Brain microvascular endothelial cell (primary cell): ENCODE data around the gene BICDL2.

Source experiments
- DNase-seq: peaks from one replicate; pipeline ENCODE4 v3.0.0-alpha.2; 2020
- H3K27ac ChIP-seq: fragments of 250-450 bp; sonication (Bioruptor Pico); 2 replicates; pipeline ENCODE4 v1.5.1; 2020; ENCODE audit warnings: mild to moderate bottlenecking, moderate library complexity
- H3K27me3 ChIP-seq: fragments of 250-450 bp; sonication (Bioruptor Pico); replicated peaks from 2 replicates; pipeline ENCODE4 v1.5.1; 2020; ENCODE audit warnings: mild to moderate bottlenecking
- H3K36me3 ChIP-seq: fragments of 250-450 bp; sonication (Bioruptor Pico); replicated peaks from 2 replicates; pipeline ENCODE4 v1.5.1; 2020; ENCODE audit warnings: mild to moderate bottlenecking
- H3K4me3 ChIP-seq: 2 replicates; pipeline ENCODE4 v1.5.1; 2011; ENCODE audit warnings: low read depth, mild to moderate bottlenecking, control low read depth, low read length, moderate library complexity
- CTCF ChIP-seq: IDR thresholded peaks from 2 replicates; pipeline ENCODE4 v1.5.1; 2011; ENCODE audit warnings: low read depth, mild to moderate bottlenecking, moderate library complexity, low read length, control low read depth, inconsistent platforms; ENCODE audit errors: missing control alignments
- in situ Hi-C: cut with HindIII; loops from 2 replicates; pipeline ENCODE4 v1.10.0; 2017; ENCODE audit warnings: low sequenced_read_pairs, low pct_ligation_motif_present

Gene BICDL2

GRCh38 chr16:2999929-3000328 lies 36.8 kb downstream of the BICDL2 start:
- DNase-seq: no peak
- TF ChIP-seq CTCF: no peak
- Histone ChIP-seq H3K27ac (no peak overlapping the region), H3K4me3 (no peak overlapping the region), H3K27me3 (peaks cover 6% of the 10 kb centered on the region), H3K36me3 (no peaks in the 10 kb centered on the region)
- in situ Hi-C loops: no loop called here

GRCh38 chr16:2996298-2996697 lies 40.4 kb downstream of the BICDL2 start:
- in situ Hi-C loops: no loop called here

GRCh38 chr16:2992383-2993081 lies 44.2 kb downstream of the BICDL2 start:
- H3K36me3 ChIP-seq: no peaks in the 10 kb centered on the region
- TF ChIP-seq CTCF: no peak
- DNase-seq: no peak
- no peak overlapping the region for H3K27ac ChIP-seq
- no peak overlapping the region for H3K4me3 ChIP-seq
- H3K27me3 ChIP-seq: peaks cover 2% of the 10 kb centered on the region
- in situ Hi-C loops: no loop called here

More at GRCh38 chr16:2996298-2996697, 40.4 kb downstream of the BICDL2 start:
- H3K4me3 ChIP-seq: no peak overlapping the region
- no peak for DNase-seq
- H3K27ac ChIP-seq: no peak overlapping the region
- H3K27me3 ChIP-seq: peaks cover 4% of the 10 kb centered on the region
- no peak for TF ChIP-seq CTCF
- H3K36me3 ChIP-seq: no peaks in the 10 kb centered on the region

GRCh38 chr16:2991566-2992261 lies 45.0 kb downstream of the BICDL2 start:
- no peak overlapping the region for H3K4me3 ChIP-seq
- in situ Hi-C loops: no loop called here
- H3K27me3 ChIP-seq: peaks cover 2% of the 10 kb centered on the region
- no peak for DNase-seq
- no peak overlapping the region for H3K27ac ChIP-seq
- no peak for TF ChIP-seq CTCF
- H3K36me3 ChIP-seq: no peaks in the 10 kb centered on the region

GRCh38 chr16:2990891-2991290 lies 45.9 kb downstream of the BICDL2 start:
- no peak for TF ChIP-seq CTCF
- Histone ChIP-seq H3K4me3 (no peak overlapping the region), H3K27me3 (peaks cover 2% of the 10 kb centered on the region), H3K27ac (no peak overlapping the region), H3K36me3 (no peaks in the 10 kb centered on the region)
- DNase-seq: no peak
- in situ Hi-C loops: no loop called here
